ENCODE data around the gene DTX4.

Gene DTX4

DNA sequence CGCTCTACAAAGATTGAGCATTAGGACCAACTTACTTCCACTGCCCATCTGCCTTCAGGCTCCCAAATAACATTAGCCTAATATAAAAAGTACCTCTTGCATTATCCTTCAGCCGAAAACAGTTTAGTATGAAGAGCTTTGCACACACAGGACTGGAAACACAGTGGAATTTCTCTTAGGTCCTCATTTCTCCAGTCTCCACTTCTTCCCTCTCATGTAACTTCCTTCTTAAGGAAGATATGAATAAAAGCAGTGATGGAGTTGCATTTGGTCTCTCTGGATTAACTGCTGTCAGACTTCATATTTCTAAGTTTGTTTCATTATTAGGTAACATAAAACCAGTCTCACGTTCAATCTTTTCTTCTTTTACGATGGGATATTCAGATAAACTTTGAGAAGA, 46.4 kb downstream of the DTX4 start:
- TF ChIP-seq TEAD4 (IDR thresholded peaks at IDR 0.05): no peak
- no peak for TF ChIP-seq EP300 (IDR thresholded peaks at IDR 0.05; ENCODE audit: borderline replicate concordance)
- no peak for TF ChIP-seq RAD21 (IDR thresholded peaks at IDR 0.05; ENCODE audit: low read depth)
- TF ChIP-seq, protein P1, sequence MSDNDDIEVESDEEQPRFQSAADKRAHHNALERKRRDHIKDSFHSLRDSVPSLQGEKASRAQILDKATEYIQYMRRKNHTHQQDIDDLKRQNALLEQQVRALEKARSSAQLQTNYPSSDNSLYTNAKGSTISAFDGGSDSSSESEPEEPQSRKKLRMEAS (IDR thresholded peaks at IDR 0.05): no peak
- no peak for TF ChIP-seq TAF1 (IDR thresholded peaks at IDR 0.05; ENCODE audit: low read depth)
- TF ChIP-seq FOXM1 (IDR thresholded peaks at IDR 0.05; ENCODE audit: borderline replicate concordance, low read depth): no peak
- TF ChIP-seq, protein P2, sequence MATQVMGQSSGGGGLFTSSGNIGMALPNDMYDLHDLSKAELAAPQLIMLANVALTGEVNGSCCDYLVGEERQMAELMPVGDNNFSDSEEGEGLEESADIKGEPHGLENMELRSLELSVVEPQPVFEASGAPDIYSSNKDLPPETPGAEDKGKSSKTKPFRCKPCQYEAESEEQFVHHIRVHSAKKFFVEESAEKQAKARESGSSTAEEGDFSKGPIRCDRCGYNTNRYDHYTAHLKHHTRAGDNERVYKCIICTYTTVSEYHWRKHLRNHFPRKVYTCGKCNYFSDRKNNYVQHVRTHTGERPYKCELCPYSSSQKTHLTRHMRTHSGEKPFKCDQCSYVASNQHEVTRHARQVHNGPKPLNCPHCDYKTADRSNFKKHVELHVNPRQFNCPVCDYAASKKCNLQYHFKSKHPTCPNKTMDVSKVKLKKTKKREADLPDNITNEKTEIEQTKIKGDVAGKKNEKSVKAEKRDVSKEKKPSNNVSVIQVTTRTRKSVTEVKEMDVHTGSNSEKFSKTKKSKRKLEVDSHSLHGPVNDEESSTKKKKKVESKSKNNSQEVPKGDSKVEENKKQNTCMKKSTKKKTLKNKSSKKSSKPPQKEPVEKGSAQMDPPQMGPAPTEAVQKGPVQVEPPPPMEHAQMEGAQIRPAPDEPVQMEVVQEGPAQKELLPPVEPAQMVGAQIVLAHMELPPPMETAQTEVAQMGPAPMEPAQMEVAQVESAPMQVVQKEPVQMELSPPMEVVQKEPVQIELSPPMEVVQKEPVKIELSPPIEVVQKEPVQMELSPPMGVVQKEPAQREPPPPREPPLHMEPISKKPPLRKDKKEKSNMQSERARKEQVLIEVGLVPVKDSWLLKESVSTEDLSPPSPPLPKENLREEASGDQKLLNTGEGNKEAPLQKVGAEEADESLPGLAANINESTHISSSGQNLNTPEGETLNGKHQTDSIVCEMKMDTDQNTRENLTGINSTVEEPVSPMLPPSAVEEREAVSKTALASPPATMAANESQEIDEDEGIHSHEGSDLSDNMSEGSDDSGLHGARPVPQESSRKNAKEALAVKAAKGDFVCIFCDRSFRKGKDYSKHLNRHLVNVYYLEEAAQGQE (IDR thresholded peaks at IDR 0.05; ENCODE audit: low read depth): no peak
- TF ChIP-seq EGR1 (IDR thresholded peaks at IDR 0.05): no peak
- TF ChIP-seq CREB1 (IDR thresholded peaks at IDR 0.05; ENCODE audit: low read depth): no peak
- no peak for TF ChIP-seq ZBTB7A (IDR thresholded peaks at IDR 0.05; ENCODE audit: low read depth)
- no peak for TF ChIP-seq YY1 (IDR thresholded peaks at IDR 0.05; ENCODE audit: low read depth)
- no peak for TF ChIP-seq USF1 (IDR thresholded peaks at IDR 0.05)
- TF ChIP-seq NFIC (IDR thresholded peaks at IDR 0.05): no peak
- no peak for TF ChIP-seq TCF12 (IDR thresholded peaks at IDR 0.05; ENCODE audit: low read depth)
- no peak for TF ChIP-seq CEBPB (IDR thresholded peaks at IDR 0.05)

DNA sequence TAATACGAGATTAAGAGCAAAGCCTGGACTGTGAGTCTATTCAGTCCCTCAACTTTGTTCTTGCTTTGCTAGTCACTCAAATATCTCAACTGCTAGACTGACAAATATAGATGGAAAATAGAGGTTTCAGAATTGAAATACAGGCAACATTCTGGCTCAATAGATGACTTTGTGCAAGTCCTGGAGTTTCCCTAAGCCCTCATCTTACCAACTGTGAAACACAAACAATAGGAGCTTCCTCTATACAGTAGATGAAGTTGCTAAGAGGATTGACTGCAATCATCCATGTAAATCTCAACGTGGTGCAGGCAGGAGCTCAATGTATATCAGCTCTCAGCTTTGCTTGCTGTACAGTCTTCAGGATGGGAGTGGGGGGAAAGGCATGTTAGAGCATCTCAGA, 47.0 kb downstream of the DTX4 start:
- no peak for TF ChIP-seq FOXM1 (IDR thresholded peaks at IDR 0.05; ENCODE audit: borderline replicate concordance, low read depth)
- no peak for TF ChIP-seq ZBTB7A (IDR thresholded peaks at IDR 0.05; ENCODE audit: low read depth)
- TF ChIP-seq RAD21 (IDR thresholded peaks at IDR 0.05; ENCODE audit: low read depth): no peak
- TF ChIP-seq CEBPB (IDR thresholded peaks at IDR 0.05): no peak
- TF ChIP-seq, protein P2 (IDR thresholded peaks at IDR 0.05; ENCODE audit: low read depth): no peak
- no peak for TF ChIP-seq YY1 (IDR thresholded peaks at IDR 0.05; ENCODE audit: low read depth)
- TF ChIP-seq NFIC (IDR thresholded peaks at IDR 0.05): no peak
- TF ChIP-seq EGR1 (IDR thresholded peaks at IDR 0.05): no peak
- no peak for TF ChIP-seq TEAD4 (IDR thresholded peaks at IDR 0.05)
- no peak for TF ChIP-seq TAF1 (IDR thresholded peaks at IDR 0.05; ENCODE audit: low read depth)
- TF ChIP-seq, protein P1 (IDR thresholded peaks at IDR 0.05): no peak
- TF ChIP-seq USF1 (IDR thresholded peaks at IDR 0.05): no peak
- no peak for TF ChIP-seq CREB1 (IDR thresholded peaks at IDR 0.05; ENCODE audit: low read depth)
- no peak for TF ChIP-seq EP300 (IDR thresholded peaks at IDR 0.05; ENCODE audit: borderline replicate concordance)
- TF ChIP-seq TCF12 (IDR thresholded peaks at IDR 0.05; ENCODE audit: low read depth): no peak

DNA sequence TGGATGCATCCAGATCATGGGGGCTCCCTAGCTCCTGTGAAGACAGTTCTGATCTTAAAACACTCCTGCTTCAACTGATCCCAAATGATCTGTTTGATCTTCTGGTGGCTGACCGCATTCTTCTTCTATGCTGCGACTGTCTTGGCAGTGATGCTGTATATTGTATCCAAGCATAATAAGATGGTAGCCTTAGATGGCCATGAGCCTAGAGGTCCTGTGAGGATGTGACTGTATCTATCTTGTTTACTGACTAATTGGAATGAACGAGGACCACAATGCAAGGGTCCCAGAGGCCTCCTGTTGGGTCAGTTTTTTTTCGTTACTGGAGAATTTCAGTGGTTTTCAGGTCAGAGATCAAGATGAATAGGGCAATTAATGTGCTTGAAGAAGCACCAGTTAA, 47.9 kb downstream of the DTX4 start:
- no peak for TF ChIP-seq TCF12 (IDR thresholded peaks at IDR 0.05; ENCODE audit: low read depth)
- TF ChIP-seq CREB1 (IDR thresholded peaks at IDR 0.05; ENCODE audit: low read depth): no peak
- TF ChIP-seq FOXM1 (IDR thresholded peaks at IDR 0.05; ENCODE audit: borderline replicate concordance, low read depth): no peak
- TF ChIP-seq ZBTB7A (IDR thresholded peaks at IDR 0.05; ENCODE audit: low read depth): no peak
- no peak for TF ChIP-seq EP300 (IDR thresholded peaks at IDR 0.05; ENCODE audit: borderline replicate concordance)
- TF ChIP-seq EGR1 (IDR thresholded peaks at IDR 0.05): no peak
- TF ChIP-seq, protein P2 (IDR thresholded peaks at IDR 0.05; ENCODE audit: low read depth): no peak
- no peak for TF ChIP-seq NFIC (IDR thresholded peaks at IDR 0.05)

DNA sequence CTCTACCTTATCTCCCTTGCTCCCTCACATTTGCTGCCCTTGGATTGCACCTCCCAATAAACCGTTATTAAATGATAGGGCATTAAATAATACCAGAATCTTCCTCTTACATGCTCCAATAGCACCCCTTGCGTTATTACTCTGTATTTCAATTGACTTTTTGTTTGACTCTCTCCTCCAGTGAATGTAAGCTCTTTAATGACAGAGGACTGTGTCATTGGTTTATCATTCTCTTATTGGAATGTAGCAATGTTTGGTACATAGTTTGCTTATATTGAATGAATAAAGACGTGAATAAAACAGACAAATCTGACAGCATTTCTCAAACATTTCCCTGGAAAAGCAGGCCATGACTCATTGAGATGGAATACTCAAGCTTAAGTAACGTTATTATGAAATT, 49.5 kb downstream of the DTX4 start:
- TF ChIP-seq ZBTB7A (IDR thresholded peaks at IDR 0.05; ENCODE audit: low read depth): no peak
- no peak for TF ChIP-seq CREB1 (IDR thresholded peaks at IDR 0.05; ENCODE audit: low read depth)
- TF ChIP-seq CEBPB (IDR thresholded peaks at IDR 0.05): no peak
- TF ChIP-seq USF1 (IDR thresholded peaks at IDR 0.05): no peak
- TF ChIP-seq EP300 (IDR thresholded peaks at IDR 0.05; ENCODE audit: borderline replicate concordance): no peak
- TF ChIP-seq EGR1 (IDR thresholded peaks at IDR 0.05): no peak
- no peak for TF ChIP-seq TAF1 (IDR thresholded peaks at IDR 0.05; ENCODE audit: low read depth)

Measured in Ishikawa (cell line).